Peyer's patch (tissue), 4 donors: ENCODE data around the gene STUB1.

Experiments used
- POLR2A ChIP-seq, 2 donors: fragments of 450-650 bp; IDR thresholded peaks; one replicate each; pipeline ENCODE4 v1.5.1; 2017; ENCODE audit warnings: antibody characterized with exemption in 2 of 2, mild to moderate bottlenecking in 2 of 2, moderate library complexity in 2 of 2
- TF ChIP-seq, protein P1 (sequence below), 6 experiments: fragments of 450-650 bp in 4 of 6; fragments of 200-600 bp in 2 of 6; sonication (generic) in 1 of 6; IDR thresholded peaks; one replicate each; pipeline ENCODE4 v1.5.1; 2017 to 2019; ENCODE audit warnings: antibody characterized with exemption in 6 of 6, mild to moderate bottlenecking in 3 of 6, moderate library complexity in 1 of 6

DNA sequence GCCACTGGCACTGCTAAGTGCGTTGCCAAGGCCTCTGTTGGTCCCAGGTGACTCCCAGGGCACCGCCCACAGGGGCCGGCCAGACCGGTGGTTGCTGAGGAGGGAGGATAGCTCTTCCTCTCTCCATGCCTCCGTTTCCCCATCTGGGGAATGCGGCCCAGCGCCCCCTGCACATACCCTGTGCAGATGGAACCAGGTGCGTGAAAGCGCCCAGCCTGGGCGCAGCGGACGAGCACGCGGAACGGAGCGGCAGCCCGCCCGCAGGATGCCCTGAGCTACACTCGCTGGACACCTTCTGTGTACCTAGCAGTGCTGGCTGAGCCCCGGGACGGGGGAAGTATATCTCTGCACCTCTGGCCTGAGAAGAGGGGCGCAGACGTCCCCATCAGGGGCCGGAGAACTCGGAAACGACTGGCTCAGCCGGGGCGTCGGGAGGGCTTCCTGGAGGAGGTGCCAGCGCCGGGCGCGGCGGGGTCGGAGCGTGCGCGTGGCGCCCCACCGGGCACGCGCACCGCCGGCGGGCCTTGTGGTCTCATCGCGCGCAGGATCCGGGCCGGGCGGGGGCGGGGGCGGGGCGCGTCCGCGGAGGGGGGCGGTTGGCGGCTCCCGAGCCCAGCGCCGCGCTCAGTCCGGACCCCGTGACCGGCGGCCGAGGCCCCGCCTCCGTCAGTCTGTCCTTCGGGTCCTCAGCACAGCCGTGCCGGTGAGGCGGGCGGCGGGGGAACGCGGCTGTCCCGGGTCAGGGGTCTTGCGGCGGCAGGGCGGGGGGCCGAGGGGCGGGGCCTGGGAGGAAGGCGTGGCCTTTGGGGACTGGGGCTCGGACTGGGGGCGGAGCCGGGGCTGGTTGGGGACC, 46.5 kb downstream of the STUB1 start, which contains the start of the genes CCDC78 and HAGHL:
- TF ChIP-seq, protein P1, sequence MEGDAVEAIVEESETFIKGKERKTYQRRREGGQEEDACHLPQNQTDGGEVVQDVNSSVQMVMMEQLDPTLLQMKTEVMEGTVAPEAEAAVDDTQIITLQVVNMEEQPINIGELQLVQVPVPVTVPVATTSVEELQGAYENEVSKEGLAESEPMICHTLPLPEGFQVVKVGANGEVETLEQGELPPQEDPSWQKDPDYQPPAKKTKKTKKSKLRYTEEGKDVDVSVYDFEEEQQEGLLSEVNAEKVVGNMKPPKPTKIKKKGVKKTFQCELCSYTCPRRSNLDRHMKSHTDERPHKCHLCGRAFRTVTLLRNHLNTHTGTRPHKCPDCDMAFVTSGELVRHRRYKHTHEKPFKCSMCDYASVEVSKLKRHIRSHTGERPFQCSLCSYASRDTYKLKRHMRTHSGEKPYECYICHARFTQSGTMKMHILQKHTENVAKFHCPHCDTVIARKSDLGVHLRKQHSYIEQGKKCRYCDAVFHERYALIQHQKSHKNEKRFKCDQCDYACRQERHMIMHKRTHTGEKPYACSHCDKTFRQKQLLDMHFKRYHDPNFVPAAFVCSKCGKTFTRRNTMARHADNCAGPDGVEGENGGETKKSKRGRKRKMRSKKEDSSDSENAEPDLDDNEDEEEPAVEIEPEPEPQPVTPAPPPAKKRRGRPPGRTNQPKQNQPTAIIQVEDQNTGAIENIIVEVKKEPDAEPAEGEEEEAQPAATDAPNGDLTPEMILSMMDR (IDR thresholded peaks at IDR 0.05), result no peak
- no peak for TF ChIP-seq POLR2A (IDR thresholded peaks at IDR 0.05)
